ENCODE results near the gene C15orf39. TPM values are rescaled to one million over a fixed set of nuclear protein-coding genes. Genes with fewer than 3 reads are reported as not detected.

Gene C15orf39
- total and polyA plus RNA-seq, 7 donors, result 4.9 to 20.2 (median 9.5) TPM

DNA sequence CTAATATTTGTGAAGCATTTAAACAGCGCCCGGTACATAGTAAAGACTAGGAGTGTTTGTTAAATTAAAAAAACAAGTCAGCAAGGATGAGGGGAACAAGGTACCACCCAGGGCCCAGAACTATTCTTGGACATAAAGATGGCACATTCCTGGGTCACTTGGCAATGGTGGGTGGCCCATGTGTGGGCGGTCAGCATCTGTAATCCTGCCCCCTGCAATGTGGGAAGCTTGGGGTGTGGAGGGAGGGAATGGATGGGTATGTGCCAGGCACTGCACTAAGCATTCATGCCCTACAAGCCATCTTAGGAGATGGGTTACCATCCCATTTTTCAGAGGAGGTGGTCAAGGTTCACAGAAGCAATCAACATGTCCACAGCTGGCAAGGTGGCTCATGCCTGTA is 7.3 kb upstream of the C15orf39 start:
- Histone ChIP-seq H3K4me3 (no peak overlapping the region), H3K9me3 (no peaks in the 10 kb centered on the region), H3K4me1 (peaks cover 0 to 14% (median 12%) of the 10 kb centered on the region in 4 donors), H3K36me3 (no peaks in the 10 kb centered on the region), H3K27me3 (no peaks in the 10 kb centered on the region), H3K27ac (no peak overlapping the region)
- no peak for TF ChIP-seq EP300 (IDR thresholded peaks at IDR 0.05)
- TF ChIP-seq CTCF (IDR thresholded peaks at IDR 0.05), result no peak
- TF ChIP-seq POLR2AphosphoS5 (IDR thresholded peaks at IDR 0.05), result no peak
- TF ChIP-seq POLR2A (IDR thresholded peaks at IDR 0.05), result no peak
- intact Hi-C loops (cut with DNase I), result no loop called here
- no peak for DNase-seq
- WGBS, 2 donors, result 96 to 98% methylated on average over 3 of the region's 3 CpGs

GRCh38 chr15:75195122-75195765 is 6.4 kb upstream of the C15orf39 start:
- H3K27me3 ChIP-seq, result no peaks in the 10 kb centered on the region
- no peak overlapping the region for H3K27ac ChIP-seq
- intact Hi-C loops (cut with DNase I), result no loop called here
- peaks cover 0 to 16% (median 15%) of the 10 kb centered on the region in 4 donors for H3K4me1 ChIP-seq
- TF ChIP-seq CTCF (IDR thresholded peaks at IDR 0.05) (no peak), EP300 (IDR thresholded peaks at IDR 0.05) (no peak), POLR2AphosphoS5 (IDR thresholded peaks at IDR 0.05) (no peak), POLR2A (IDR thresholded peaks at IDR 0.05) (no peak)
- H3K4me3 ChIP-seq, result no peak overlapping the region
- no peaks in the 10 kb centered on the region for H3K9me3 ChIP-seq
- WGBS, 2 donors, result 9 to 17% methylated on average over 13 of the region's 13 CpGs
- no peak for DNase-seq
- H3K36me3 ChIP-seq, result no peaks in the 10 kb centered on the region

- Histone ChIP-seq H3K4me3 (no peak overlapping the region), H3K4me1 (peaks cover 0 to 21% (median 21%) of the 10 kb centered on the region in 4 donors), H3K36me3 (no peaks in the 10 kb centered on the region), H3K27ac (no peak overlapping the region), H3K27me3 (no peaks in the 10 kb centered on the region), H3K9me3 (no peaks in the 10 kb centered on the region)
- TF ChIP-seq EP300 (IDR thresholded peaks at IDR 0.05), result no peak
- no peak for TF ChIP-seq CTCF (IDR thresholded peaks at IDR 0.05)
- TF ChIP-seq POLR2AphosphoS5 (IDR thresholded peaks at IDR 0.05), result no peak
- no peak for TF ChIP-seq POLR2A (IDR thresholded peaks at IDR 0.05)
- WGBS, 2 donors, result 29 to 35% methylated on average over 14 of the region's 14 CpGs
- no peak for DNase-seq
- intact Hi-C loops (cut with DNase I), result no loop called here
These were observed 5.9 kb upstream of the C15orf39 start for GRCh38 chr15:75195766-75196241.

- DNase-seq, result no peak
- Histone ChIP-seq H3K4me3 (no peak overlapping the region), H3K27me3 (no peaks in the 10 kb centered on the region), H3K36me3 (no peaks in the 10 kb centered on the region), H3K27ac (no peak overlapping the region), H3K9me3 (no peaks in the 10 kb centered on the region), H3K4me1 (peaks cover 0 to 28% (median 28%) of the 10 kb centered on the region in 4 donors)
- WGBS, 2 donors, result 83 to 90% methylated on average over 4 of the region's 4 CpGs
- intact Hi-C loops (cut with DNase I), result no loop called here
- no peak for TF ChIP-seq CTCF (IDR thresholded peaks at IDR 0.05)
- no peak for TF ChIP-seq EP300 (IDR thresholded peaks at IDR 0.05)
- TF ChIP-seq POLR2AphosphoS5 (IDR thresholded peaks at IDR 0.05), result no peak
- TF ChIP-seq POLR2A (IDR thresholded peaks at IDR 0.05), result no peak
These were observed 4.5 kb upstream of the C15orf39 start for GRCh38 chr15:75197062-75197630.
